AG04450 (cell line): ENCODE measurements around the gene MOXD1. TPM values are rescaled to one million over a fixed set of nuclear protein-coding genes. Genes with fewer than 3 reads are reported as not detected.

Experiments used
- CTCF ChIA-PET: fragments of 300-600, 350-600 bp; formaldehyde crosslinking; extraction: SDS; loops from one replicate; lab custom pipeline; 2022; ENCODE audit warnings: antibody characterized with exemption, inconsistent platforms; lab: Charles Lee
- POLR2A ChIA-PET: fragments of 350-600 bp; formaldehyde crosslinking; extraction: SDS; loops from one replicate; lab custom pipeline; 2021; ENCODE audit warnings: antibody characterized with exemption, inconsistent platforms; lab: Yijun Ruan, JAX
- DNase-seq: peaks from one replicate; pipeline ENCODE4 v3.0.0-alpha.2; 2011; ENCODE audit warnings: low read depth, low spot score
- H3K27ac ChIP-seq: one replicate; pipeline ENCODE4 v1.5.1; 2012; ENCODE audit warnings: low read depth, low read length, control low read depth
- H3K27me3 ChIP-seq: one replicate; pipeline ENCODE4 v1.6.0; 2012; ENCODE audit warnings: low read length; ENCODE audit not compliant: control insufficient read depth, insufficient read depth
- H3K4me3 ChIP-seq: 2 replicates; pipeline ENCODE4 v1.5.1; 2011; ENCODE audit warnings: mild to moderate bottlenecking, low read depth, low read length, control low read depth
- H3K9me3 ChIP-seq: 2 replicates; pipeline ENCODE4 v1.5.1; 2012; ENCODE audit warnings: low read length; ENCODE audit not compliant: control insufficient read depth, insufficient read depth
- polyA plus RNA-seq: library from polyadenylated mRNA; depleted of rRNA; stranded (reverse); fragments of >200 nt; gene quantifications from 2 replicates; pipeline ENCODE4 v1.2.3, GENCODE V29; 2011
- TF ChIP-seq, protein P1 (sequence below): IDR thresholded peaks from 2 replicates; pipeline ENCODE4 v1.5.1; 2011; ENCODE audit warnings: low read depth, low read length, control low read depth, inconsistent platforms

The MOXD1 gene
- polyA plus RNA-seq, 1 experiment: 67.5 TPM

DNA sequence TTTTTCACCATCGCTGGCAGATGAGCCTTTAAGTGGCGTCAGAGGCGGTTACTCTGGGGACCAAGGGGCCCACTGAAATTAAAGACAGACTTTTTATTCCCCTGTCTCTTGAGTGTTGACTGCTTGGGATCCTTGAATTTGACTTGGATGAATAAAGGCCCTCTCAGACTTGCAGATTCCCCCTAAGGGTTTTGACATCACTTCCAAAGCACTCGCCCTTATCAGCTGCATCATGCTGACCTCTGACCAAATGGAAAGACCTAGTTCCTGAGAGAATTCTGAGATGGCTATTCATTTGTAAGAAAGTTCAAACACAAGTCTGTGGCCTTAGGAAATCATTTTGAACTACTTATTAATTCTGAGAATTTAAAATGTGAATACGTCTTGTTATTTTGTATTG, 13.5 kb upstream of the MOXD1 start:
- Histone ChIP-seq H3K27ac (no peak overlapping the region), H3K4me3 (no peak overlapping the region), H3K27me3 (no peaks in the 10 kb centered on the region), H3K9me3 (peaks cover 5% of the 10 kb centered on the region; the same call in 1 of the 2 replicates)
- TF ChIP-seq, protein P1, sequence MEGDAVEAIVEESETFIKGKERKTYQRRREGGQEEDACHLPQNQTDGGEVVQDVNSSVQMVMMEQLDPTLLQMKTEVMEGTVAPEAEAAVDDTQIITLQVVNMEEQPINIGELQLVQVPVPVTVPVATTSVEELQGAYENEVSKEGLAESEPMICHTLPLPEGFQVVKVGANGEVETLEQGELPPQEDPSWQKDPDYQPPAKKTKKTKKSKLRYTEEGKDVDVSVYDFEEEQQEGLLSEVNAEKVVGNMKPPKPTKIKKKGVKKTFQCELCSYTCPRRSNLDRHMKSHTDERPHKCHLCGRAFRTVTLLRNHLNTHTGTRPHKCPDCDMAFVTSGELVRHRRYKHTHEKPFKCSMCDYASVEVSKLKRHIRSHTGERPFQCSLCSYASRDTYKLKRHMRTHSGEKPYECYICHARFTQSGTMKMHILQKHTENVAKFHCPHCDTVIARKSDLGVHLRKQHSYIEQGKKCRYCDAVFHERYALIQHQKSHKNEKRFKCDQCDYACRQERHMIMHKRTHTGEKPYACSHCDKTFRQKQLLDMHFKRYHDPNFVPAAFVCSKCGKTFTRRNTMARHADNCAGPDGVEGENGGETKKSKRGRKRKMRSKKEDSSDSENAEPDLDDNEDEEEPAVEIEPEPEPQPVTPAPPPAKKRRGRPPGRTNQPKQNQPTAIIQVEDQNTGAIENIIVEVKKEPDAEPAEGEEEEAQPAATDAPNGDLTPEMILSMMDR: no peak
- ChIA-PET POLR2A (no interaction called here), CTCF (no interaction called here)
- DNase-seq: no peak

- H3K27ac ChIP-seq: no peak overlapping the region
- CTCF ChIA-PET: interaction anchor here (1.3 kb wide), 1 partner anchor 114 kb away, joined by 3 read pairs; no protein-coding TSS in a partner anchor
These were observed 13.0 kb upstream of the MOXD1 start for GRCh38 chr6:132414322-132414721.

DNA sequence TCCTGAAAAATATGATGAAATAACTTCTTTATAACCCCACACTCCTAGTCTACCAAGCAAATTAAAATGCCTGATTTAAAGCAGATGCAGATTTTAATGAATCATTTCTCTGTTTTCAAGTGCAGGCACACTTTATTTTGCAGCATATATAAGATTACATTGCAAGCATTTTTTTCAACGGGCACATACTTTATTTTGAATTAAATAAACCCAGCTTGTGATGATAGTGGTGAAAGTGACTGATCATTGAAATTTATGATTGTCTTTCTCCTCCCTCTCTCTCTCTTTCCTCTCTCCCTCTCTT, 12.2 kb upstream of the MOXD1 start:
- Histone ChIP-seq H3K4me3 (no peak overlapping the region), H3K9me3 (peaks cover 5% of the 10 kb centered on the region; the same call in 1 of the 2 replicates), H3K27me3 (no peaks in the 10 kb centered on the region), H3K27ac (no peak overlapping the region)
- TF ChIP-seq, protein P1: no peak
- DNase-seq: no peak
- ChIA-PET POLR2A (no interaction called here), CTCF (interaction anchor here (1.0 to 1.3 kb wide), 2 partner anchors 113 to 134 kb away, joined by 3 to 6 read pairs; no protein-coding TSS in a partner anchor)

More at GRCh38 chr6:132414322-132414721, 13.0 kb upstream of the MOXD1 start:
- POLR2A ChIA-PET: no interaction called here
- TF ChIP-seq, protein P1: no peak
- no peak overlapping the region for H3K4me3 ChIP-seq
- DNase-seq: no peak
- peaks cover 5% of the 10 kb centered on the region; the same call in 1 of the 2 replicates for H3K9me3 ChIP-seq
- H3K27me3 ChIP-seq: no peaks in the 10 kb centered on the region

DNA sequence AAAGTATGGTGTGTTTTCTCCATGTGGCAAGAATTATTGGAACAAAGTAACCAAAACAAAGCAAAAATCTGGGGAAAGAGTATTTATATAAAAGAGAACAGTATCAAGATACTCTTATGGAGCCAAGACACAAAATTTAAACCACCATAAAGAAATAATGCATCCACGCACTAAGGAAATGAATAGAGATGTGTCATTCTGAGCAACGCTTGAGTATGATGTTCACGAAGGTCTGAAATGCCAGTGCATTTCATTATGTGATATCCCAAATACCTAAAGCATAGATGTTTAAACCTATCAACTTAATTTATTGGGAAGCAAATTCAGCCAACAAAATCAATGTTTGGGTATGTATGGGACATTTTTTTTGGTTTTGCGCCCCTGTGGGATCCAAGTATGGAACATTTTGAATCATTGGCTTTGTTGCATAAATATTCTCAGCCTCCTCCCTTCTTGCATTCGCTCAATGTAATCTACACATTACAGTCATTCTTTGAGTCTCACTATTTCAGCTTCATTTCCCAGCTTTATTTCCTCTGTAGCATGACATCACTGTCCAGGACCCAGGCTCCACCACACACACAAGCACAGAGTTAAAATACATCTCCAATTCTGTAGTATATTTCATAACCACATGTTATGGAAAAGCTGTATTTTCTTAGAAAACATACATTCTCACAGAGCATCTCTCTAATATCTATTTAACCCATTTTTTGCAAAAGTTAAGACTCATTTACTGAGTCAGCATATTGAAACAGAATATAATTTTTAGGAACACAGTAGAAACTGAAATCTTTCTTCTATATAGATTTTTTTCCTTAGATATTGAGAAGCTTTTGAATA, 11.6 kb upstream of the MOXD1 start:
- Histone ChIP-seq H3K27me3 (no peaks in the 10 kb centered on the region), H3K27ac (no peak overlapping the region), H3K4me3 (no peak overlapping the region), H3K9me3 (peaks cover 5% of the 10 kb centered on the region; the same call in 1 of the 2 replicates)
- DNase-seq: no peak
- ChIA-PET CTCF (interaction anchor here (1.0 to 1.3 kb wide), 3 partner anchors 113 to 133 kb away, joined by 3 to 6 read pairs (median 3); no protein-coding TSS in a partner anchor), POLR2A (no interaction called here)
- TF ChIP-seq, protein P1: no peak

GRCh38 chr6:132411296-132411695, 10.0 kb upstream of the MOXD1 start:
- Histone ChIP-seq H3K27me3 (no peaks in the 10 kb centered on the region), H3K4me3 (no peak overlapping the region), H3K27ac (no peak overlapping the region), H3K9me3 (peaks cover 5% of the 10 kb centered on the region; the same call in 1 of the 2 replicates)
- TF ChIP-seq, protein P1: no peak
- DNase-seq: no peak
- ChIA-PET POLR2A (no interaction called here), CTCF (no interaction called here)
